Measurements from ENCODE around the gene PDZRN3. TPM values are rescaled to one million over a fixed set of nuclear protein-coding genes. Genes with fewer than 3 reads are reported as not detected.

PDZRN3 gene
- polyA plus RNA-seq, 2 of the 4 experiments (the other 2 are of a cell fraction) = not detected

DNA sequence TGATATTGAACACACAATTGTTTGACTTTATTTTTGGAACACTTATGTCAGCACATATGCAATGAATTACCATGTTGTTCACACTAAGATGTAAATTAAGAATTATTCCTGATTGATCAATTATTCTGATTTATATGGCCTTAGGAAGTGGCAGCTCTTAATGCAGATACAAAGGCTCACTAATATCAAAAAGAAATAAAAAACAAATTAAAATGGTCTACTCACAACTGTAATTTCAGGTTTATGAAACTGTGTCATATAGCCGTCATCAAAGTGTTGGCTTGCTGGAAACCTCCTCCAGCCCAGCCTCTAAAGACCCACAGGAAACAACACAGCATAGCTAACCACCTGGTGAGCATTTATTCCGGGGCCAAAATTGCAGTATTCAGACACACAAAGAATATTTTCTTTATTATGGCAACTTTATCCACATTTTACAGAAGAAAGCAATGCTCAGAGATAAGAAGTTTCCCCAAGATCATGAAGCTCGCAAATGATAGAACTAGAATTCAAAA, 33.4 kb downstream of the PDZRN3 start:
- no peak for DNase-seq (ENCODE audit: low read depth in 1 of 2, low spot score in 1 of 2)
- H3K4me3 ChIP-seq = no peak overlapping the region
- no peaks in the 10 kb centered on the region for H3K4me1 ChIP-seq
- TF ChIP-seq JUNB (IDR thresholded peaks at IDR 0.05) = no peak
- no peak for TF ChIP-seq MYC (IDR thresholded peaks at IDR 0.05; ENCODE audit: borderline replicate concordance, low read length)
- TF ChIP-seq POLR2AphosphoS2 (conservative IDR thresholded peaks at IDR 0.05; ENCODE audit: low read length) = no peak
- TF ChIP-seq, protein P1, sequence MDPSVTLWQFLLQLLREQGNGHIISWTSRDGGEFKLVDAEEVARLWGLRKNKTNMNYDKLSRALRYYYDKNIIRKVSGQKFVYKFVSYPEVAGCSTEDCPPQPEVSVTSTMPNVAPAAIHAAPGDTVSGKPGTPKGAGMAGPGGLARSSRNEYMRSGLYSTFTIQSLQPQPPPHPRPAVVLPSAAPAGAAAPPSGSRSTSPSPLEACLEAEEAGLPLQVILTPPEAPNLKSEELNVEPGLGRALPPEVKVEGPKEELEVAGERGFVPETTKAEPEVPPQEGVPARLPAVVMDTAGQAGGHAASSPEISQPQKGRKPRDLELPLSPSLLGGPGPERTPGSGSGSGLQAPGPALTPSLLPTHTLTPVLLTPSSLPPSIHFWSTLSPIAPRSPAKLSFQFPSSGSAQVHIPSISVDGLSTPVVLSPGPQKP (IDR thresholded peaks at IDR 0.05; ENCODE audit: low read depth, low read length) = no peak
- no peak for TF ChIP-seq POLR2A (IDR thresholded peaks at IDR 0.05; ENCODE audit: low read length)
- H3K27ac ChIP-seq = no peak overlapping the region
- no peak for FAIRE-seq
- ChIA-PET CTCF (no interaction called here), POLR2A (no interaction called here)
- 1% methylated on average over 3 of the region's 3 CpGs for WGBS (ENCODE audit: missing lambda C conversion rate)
- ATAC-seq = no peak
- H3K9me3 ChIP-seq = no peaks in the 10 kb centered on the region
- H3K4me2 ChIP-seq = no peak overlapping the region

DNA sequence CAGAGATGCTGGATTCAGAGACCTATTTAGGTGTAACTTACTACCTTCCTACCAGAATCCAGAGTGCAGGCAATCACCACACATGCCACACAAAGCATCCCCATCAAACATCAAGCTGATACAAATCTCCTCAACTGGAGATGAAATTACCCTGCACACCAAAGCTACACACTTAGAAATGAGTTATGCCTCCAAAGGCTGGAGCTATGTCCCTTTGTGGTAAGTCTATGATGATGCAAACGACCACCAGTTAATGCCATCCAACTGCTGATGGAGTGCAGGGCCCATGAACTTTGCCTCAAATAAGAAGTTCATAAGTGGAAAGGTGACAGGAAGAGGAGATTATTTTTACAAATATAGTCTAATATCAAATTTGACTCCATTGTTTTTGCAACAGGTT, 38.1 kb downstream of the PDZRN3 start:
- CTCF ChIA-PET = interaction anchor here (0.6 kb wide), 1 partner anchor 182 kb away, joined by 4 read pairs; no protein-coding TSS in a partner anchor
- FAIRE-seq (no peak), ATAC-seq (no peak), DNase-seq (ENCODE audit: low read depth in 1 of 2, low spot score in 1 of 2) (no peak)
- Histone ChIP-seq H3K9me3 (no peaks in the 10 kb centered on the region), H3K4me1 (no peaks in the 10 kb centered on the region), H3K4me3 (no peak overlapping the region), H3K4me2 (no peak overlapping the region), H3K27ac (no peak overlapping the region)
- POLR2A ChIA-PET = no interaction called here
- 0% methylated on average over 1 of the region's 1 CpG for WGBS (ENCODE audit: missing lambda C conversion rate)
- TF ChIP-seq RARB (CRISPR knock-in tag; IDR thresholded peaks at IDR 0.05) (no peak), GATA3 (IDR thresholded peaks at IDR 0.05; ENCODE audit: borderline replicate concordance) (no peak), ZNF302 (CRISPR knock-in tag; IDR thresholded peaks at IDR 0.05) (no peak), FOXS1 (CRISPR knock-in tag; IDR thresholded peaks at IDR 0.05) (no peak), EHMT2 (IDR thresholded peaks at IDR 0.05; ENCODE audit: low read depth) (no peak)

DNA sequence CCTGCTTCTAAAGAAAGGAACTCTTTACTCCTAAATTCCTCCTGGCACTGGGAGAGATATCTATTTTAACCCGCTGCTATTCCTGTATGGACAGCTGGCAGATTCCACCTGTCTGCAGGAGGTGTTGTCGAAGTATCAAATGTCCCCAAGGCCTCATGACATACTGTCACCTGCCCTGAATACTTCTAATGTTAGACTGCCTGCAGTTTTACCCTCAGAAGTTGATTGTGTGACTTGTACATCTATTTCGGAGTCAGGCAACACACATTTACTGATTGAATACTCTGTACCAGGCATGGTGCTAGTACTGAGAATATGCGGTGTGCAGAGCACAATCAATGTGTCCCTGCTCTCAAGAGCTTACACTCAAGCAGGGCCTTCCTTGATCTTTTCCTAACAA, 38.6 kb downstream of the PDZRN3 start:
- DNase-seq (ENCODE audit: low read depth in 1 of 2, low spot score in 1 of 2) (no peak), FAIRE-seq (no peak), ATAC-seq (no peak)
- ChIA-PET POLR2A (no interaction called here), CTCF (interaction anchor here (0.6 kb wide), 1 partner anchor 182 kb away, joined by 4 read pairs; no protein-coding TSS in a partner anchor)
- Histone ChIP-seq H3K27ac (no peak overlapping the region), H3K4me3 (no peak overlapping the region), H3K4me2 (no peak overlapping the region), H3K4me1 (no peaks in the 10 kb centered on the region), H3K9me3 (no peaks in the 10 kb centered on the region)
- 11% methylated on average over 4 of the region's 4 CpGs for WGBS (ENCODE audit: missing lambda C conversion rate)
- TF ChIP-seq NPAS2 (CRISPR knock-in tag; IDR thresholded peaks at IDR 0.05; ENCODE audit: borderline replicate concordance) = no peak
- TF ChIP-seq, protein P2, sequence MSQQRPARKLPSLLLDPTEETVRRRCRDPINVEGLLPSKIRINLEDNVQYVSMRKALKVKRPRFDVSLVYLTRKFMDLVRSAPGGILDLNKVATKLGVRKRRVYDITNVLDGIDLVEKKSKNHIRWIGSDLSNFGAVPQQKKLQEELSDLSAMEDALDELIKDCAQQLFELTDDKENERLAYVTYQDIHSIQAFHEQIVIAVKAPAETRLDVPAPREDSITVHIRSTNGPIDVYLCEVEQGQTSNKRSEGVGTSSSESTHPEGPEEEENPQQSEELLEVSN (IDR thresholded peaks at IDR 0.05; ENCODE audit: borderline replicate concordance, low read depth) = no peak
- TF ChIP-seq, protein P3, sequence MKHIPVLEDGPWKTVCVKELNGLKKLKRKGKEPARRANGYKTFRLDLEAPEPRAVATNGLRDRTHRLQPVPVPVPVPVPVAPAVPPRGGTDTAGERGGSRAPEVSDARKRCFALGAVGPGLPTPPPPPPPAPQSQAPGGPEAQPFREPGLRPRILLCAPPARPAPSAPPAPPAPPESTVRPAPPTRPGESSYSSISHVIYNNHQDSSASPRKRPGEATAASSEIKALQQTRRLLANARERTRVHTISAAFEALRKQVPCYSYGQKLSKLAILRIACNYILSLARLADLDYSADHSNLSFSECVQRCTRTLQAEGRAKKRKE (CRISPR knock-in tag; IDR thresholded peaks at IDR 0.05; ENCODE audit: low read depth) = no peak
- no peak for TF ChIP-seq FOSL2 (IDR thresholded peaks at IDR 0.05)
- TF ChIP-seq FOSL2 (CRISPR knock-in tag; IDR thresholded peaks at IDR 0.05) = no peak
- no peak for TF ChIP-seq RAD21 (conservative IDR thresholded peaks at IDR 0.05 in 1 of 2, IDR thresholded peaks at IDR 0.05 in 1 of 2)
- no peak for TF ChIP-seq ESRRA (IDR thresholded peaks at IDR 0.05; ENCODE audit: borderline replicate concordance, low read length)
- no peak for TF ChIP-seq JUN (IDR thresholded peaks at IDR 0.05)
- no peak for TF ChIP-seq MAZ (IDR thresholded peaks at IDR 0.05; ENCODE audit: borderline replicate concordance, low read depth, low read length)
- TF ChIP-seq MYC (IDR thresholded peaks at IDR 0.05; ENCODE audit: borderline replicate concordance, low read length) = no peak
- TF ChIP-seq GATA3 (IDR thresholded peaks at IDR 0.05; ENCODE audit: borderline replicate concordance) = no peak
- no peak for TF ChIP-seq ZNF302 (CRISPR knock-in tag; IDR thresholded peaks at IDR 0.05)
- no peak for TF ChIP-seq NR3C1 (IDR thresholded peaks at IDR 0.05)
